Stomach (tissue), 9 donors: ENCODE data around the gene GPR25. TPM values are rescaled to one million over a fixed set of nuclear protein-coding genes. Genes with fewer than 3 reads are reported as not detected.

Source experiments
- DNase-seq, 2 donors: peaks; one replicate each; pipeline versions ENCODE4 v3.0.0 to v3.0.0-alpha.2; 2013 to 2019
- H3K27ac ChIP-seq, 5 donors: fragments of 200-600 bp in 4 of 5; sonication (generic) in 4 of 5; one replicate each; pipeline ENCODE4 v1.5.1; 2013 to 2019; ENCODE audit warnings: mild to moderate bottlenecking in 1 of 5, moderate library complexity in 1 of 5
- H3K27me3 ChIP-seq, 3 donors: fragments of 200-600 bp; sonication (generic); one replicate each; pipeline ENCODE4 v1.5.1; 2017 to 2019; ENCODE audit warnings: mixed run types in 1 of 3
- H3K36me3 ChIP-seq, 4 donors: fragments of 200-600 bp; sonication (generic); 1 replicate in 3 of 4; 2 replicates in 1 of 4; pipeline ENCODE4 v1.5.1; 2016 to 2019
- H3K4me1 ChIP-seq, 4 donors: fragments of 200-600 bp; sonication (generic); one replicate each; pipeline ENCODE4 v1.5.1; 2016 to 2019
- H3K4me3 ChIP-seq, 4 donors: fragments of 200-600 bp; sonication (generic) in 3 of 4; one replicate each; pipeline ENCODE4 v1.5.1; 2016 to 2019; ENCODE audit warnings: mild to moderate bottlenecking in 1 of 4
- H3K9me3 ChIP-seq, 4 donors: fragments of 200-600 bp; sonication (generic); one replicate each; pipeline ENCODE4 v1.5.1; 2016 to 2019
- EP300 ChIP-seq: sonication (generic); formaldehyde crosslinking; IDR thresholded peaks from one replicate; pipeline ENCODE4 v1.6.1; 2017; ENCODE audit warnings: antibody characterized with exemption
- POLR2A ChIP-seq, 4 donors: fragments of 450-650 bp; IDR thresholded peaks; one replicate each; pipeline ENCODE4 v1.6.1; 2016; ENCODE audit warnings: antibody characterized with exemption in 4 of 4, control low read depth in 2 of 4, mild to moderate bottlenecking in 1 of 4, moderate library complexity in 1 of 4
- POLR2AphosphoS5 ChIP-seq, 3 donors: sonication (generic); formaldehyde crosslinking; IDR thresholded peaks; one replicate each; pipeline ENCODE4 v1.6.1; 2016; ENCODE audit warnings: antibody characterized with exemption in 3 of 3
- WGBS, 5 donors: extraction: QIAGEN DNeasy Blood & Tissue Kit in 3 of 5; methylation state at CpG; one replicate each; pipeline versions ENCODE4 v1.1.5 to v1.1.7; 2013 to 2018; 5-methylcytosine and 5-hydroxymethylcytosine counted together
- intact Hi-C: fragments of 100-400 bp; cut with DNase I; formaldehyde crosslinking; loops from one replicate; pipeline ENCODE4 v1.15.1; 2023; ENCODE audit warnings: low total_unique reads
- polyA plus RNA-seq, 3 donors: library from polyadenylated mRNA; stranded (reverse); fragments of 200-250 nt; gene quantifications; one replicate each; pipeline ENCODE4 v1.2.3, GENCODE V29; 2013
- total RNA-seq, 5 donors: library from RNA; depleted of rRNA; stranded (reverse); fragments of >200 nt; gene quantifications; one replicate each; pipeline versions ENCODE4 v1.1.0 to v1.2.3, GENCODE V29; 2014 to 2016
- TF ChIP-seq, protein P1 (sequence below), 7 experiments: fragments of 450-650 bp in 4 of 7; fragments of 200-600 bp in 3 of 7; sonication (generic) in 3 of 7; IDR thresholded peaks; one replicate each; pipeline ENCODE4 v1.5.1; 2016 to 2019; ENCODE audit warnings: antibody characterized with exemption in 7 of 7, control low read depth in 2 of 7, mild to moderate bottlenecking in 1 of 7
- donor health status: healthy with polysubstance abuse.
- donor health status: Bipolar disorder and iron deficiency.
- donor health status: healthy.

The GPR25 gene
- total and polyA plus RNA-seq, 8 donors = 0.08 to 1.5 (median 0.75) TPM; not detected in 5

DNA sequence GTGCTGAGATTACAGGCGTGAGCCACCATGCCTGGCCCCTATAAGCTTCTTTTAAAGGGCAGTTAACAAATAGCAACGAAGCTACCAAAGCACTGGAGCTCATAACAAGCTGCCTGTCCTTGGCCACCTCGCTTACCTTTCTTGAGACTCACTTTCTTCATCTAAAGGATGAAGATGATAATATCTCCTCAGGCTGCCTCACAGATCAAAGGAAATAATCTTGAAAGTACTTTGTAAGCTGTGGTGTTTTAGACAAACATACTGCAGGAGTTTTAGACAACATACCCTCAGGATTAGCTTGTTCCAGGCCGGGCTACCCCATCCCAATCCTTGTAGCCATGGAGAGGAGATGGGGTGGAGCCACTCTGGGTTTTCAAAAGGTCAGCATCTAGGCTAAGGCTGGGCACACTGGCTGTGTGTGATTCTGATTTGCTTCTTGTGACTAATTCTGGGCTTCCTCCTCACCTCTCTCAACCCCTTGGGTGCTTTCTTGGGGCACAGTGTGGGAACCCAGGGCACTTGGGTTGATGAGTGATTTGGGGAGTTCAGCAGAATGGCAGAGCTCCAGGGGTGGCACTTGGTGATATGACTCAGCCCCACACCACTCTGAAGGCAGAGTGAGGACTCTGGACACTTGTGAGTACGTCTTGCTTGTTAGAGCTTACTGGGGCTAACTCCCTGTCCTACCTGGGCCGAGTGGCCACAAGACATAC is 5.2 kb downstream of the GPR25 start:
- Histone ChIP-seq H3K4me1 (peaks cover 9 to 12% (median 10%) of the 10 kb centered on the region in 4 donors), H3K27me3 (peaks cover 8 to 53% (median 14%) of the 10 kb centered on the region in 3 donors), H3K9me3 (no peaks in the 10 kb centered on the region), H3K36me3 (no peaks in the 10 kb centered on the region), H3K27ac (no peak overlapping the region), H3K4me3 (no peak overlapping the region)
- TF ChIP-seq POLR2A (IDR thresholded peaks at IDR 0.05) (no peak), EP300 (no peak)
- TF ChIP-seq, protein P1, sequence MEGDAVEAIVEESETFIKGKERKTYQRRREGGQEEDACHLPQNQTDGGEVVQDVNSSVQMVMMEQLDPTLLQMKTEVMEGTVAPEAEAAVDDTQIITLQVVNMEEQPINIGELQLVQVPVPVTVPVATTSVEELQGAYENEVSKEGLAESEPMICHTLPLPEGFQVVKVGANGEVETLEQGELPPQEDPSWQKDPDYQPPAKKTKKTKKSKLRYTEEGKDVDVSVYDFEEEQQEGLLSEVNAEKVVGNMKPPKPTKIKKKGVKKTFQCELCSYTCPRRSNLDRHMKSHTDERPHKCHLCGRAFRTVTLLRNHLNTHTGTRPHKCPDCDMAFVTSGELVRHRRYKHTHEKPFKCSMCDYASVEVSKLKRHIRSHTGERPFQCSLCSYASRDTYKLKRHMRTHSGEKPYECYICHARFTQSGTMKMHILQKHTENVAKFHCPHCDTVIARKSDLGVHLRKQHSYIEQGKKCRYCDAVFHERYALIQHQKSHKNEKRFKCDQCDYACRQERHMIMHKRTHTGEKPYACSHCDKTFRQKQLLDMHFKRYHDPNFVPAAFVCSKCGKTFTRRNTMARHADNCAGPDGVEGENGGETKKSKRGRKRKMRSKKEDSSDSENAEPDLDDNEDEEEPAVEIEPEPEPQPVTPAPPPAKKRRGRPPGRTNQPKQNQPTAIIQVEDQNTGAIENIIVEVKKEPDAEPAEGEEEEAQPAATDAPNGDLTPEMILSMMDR (IDR thresholded peaks at IDR 0.05) = no peak
- intact Hi-C loops = no loop called here
- no peak for DNase-seq
- 65 to 76% (median 73%) methylated on average over 6 of the region's 6 CpGs for WGBS, 5 donors

GRCh38 chr1:200880212-200880611 is 7.4 kb downstream of the GPR25 start:
- H3K9me3 ChIP-seq = no peaks in the 10 kb centered on the region
- 52 to 66% (median 60%) methylated on average over 3 of the region's 3 CpGs for WGBS, 5 donors
- H3K27ac ChIP-seq = no peak overlapping the region
- peaks cover 0 to 30% (median 0%) of the 10 kb centered on the region in 3 donors for H3K27me3 ChIP-seq
- H3K36me3 ChIP-seq = no peaks in the 10 kb centered on the region
- intact Hi-C loops = no loop called here
- no peak for DNase-seq
- TF ChIP-seq EP300 = no peak
- TF ChIP-seq POLR2AphosphoS5 (IDR thresholded peaks at IDR 0.05) = no peak
- TF ChIP-seq, protein P1 (IDR thresholded peaks at IDR 0.05) = no peak
- no peak for TF ChIP-seq POLR2A (IDR thresholded peaks at IDR 0.05)
- H3K4me1 ChIP-seq = no peaks in the 10 kb centered on the region
- H3K4me3 ChIP-seq = no peak overlapping the region

DNA sequence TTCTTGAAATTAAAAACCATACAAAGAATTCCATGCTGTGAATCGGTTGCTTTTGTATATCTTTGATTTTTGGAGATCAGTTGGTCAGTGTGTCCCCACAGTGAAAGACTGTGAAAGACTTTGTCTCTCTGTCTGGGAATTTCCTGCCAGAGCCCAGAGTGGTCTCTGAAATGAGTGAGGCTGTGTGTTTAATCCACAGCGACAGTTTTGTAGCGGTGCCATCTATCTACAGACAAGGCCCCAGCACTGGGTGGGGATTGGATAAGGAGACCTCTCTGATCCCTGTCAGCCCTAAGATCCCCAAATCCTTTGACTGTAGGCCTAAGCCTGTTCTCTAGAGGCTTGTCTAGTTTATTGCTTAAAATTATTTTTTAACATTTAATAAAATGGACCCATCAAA is 10.3 kb downstream of the GPR25 start:
- no peaks in the 10 kb centered on the region for H3K4me1 ChIP-seq
- no peak overlapping the region for H3K4me3 ChIP-seq
- no peaks in the 10 kb centered on the region for H3K36me3 ChIP-seq
- peak in 1 of 2 donors; percentile 10 for DNase-seq
- TF ChIP-seq, protein P1 (IDR thresholded peaks at IDR 0.05) = no peak
- TF ChIP-seq POLR2A (IDR thresholded peaks at IDR 0.05) (no peak), POLR2AphosphoS5 (IDR thresholded peaks at IDR 0.05) (no peak), EP300 (no peak)
- peaks cover 0 to 12% (median 0%) of the 10 kb centered on the region in 3 donors for H3K27me3 ChIP-seq
- intact Hi-C loops = no loop called here
- 74 to 88% (median 85%) methylated on average over 3 of the region's 3 CpGs for WGBS, 5 donors
- H3K27ac ChIP-seq = no peak overlapping the region
- H3K9me3 ChIP-seq = no peaks in the 10 kb centered on the region

GRCh38 chr1:200885623-200886402 is 13.0 kb downstream of the GPR25 start:
- intact Hi-C loops = no loop called here
- Histone ChIP-seq H3K4me1 (peaks cover 0 to 12% (median 6%) of the 10 kb centered on the region in 4 donors), H3K9me3 (no peaks in the 10 kb centered on the region), H3K4me3 (no peak overlapping the region), H3K27me3 (peaks cover 0 to 33% (median 3%) of the 10 kb centered on the region in 3 donors), H3K27ac (no peak overlapping the region), H3K36me3 (no peaks in the 10 kb centered on the region)
- WGBS, 5 donors = 84 to 92% (median 89%) methylated on average over 6 of the region's 6 CpGs
- TF ChIP-seq, protein P1 (IDR thresholded peaks at IDR 0.05) = no peak
- TF ChIP-seq POLR2AphosphoS5 (IDR thresholded peaks at IDR 0.05) = no peak
- no peak for TF ChIP-seq POLR2A (IDR thresholded peaks at IDR 0.05)
- TF ChIP-seq EP300 = no peak
- no peak for DNase-seq
